Stimulated activated CD8-positive, alpha-beta memory T cell treated with anti-CD3 and anti-CD28 coated beads, Interleukin-2, amount 100 ng/mL, for 1 hour (primary cell): Measurements from ENCODE around the gene ACSBG1.
"Not testable (repeated sequence)": the region's sequence is repeated elsewhere in the genome, so short reads cannot be mapped to it uniquely, and the experiment has no call there.

Source experiments
- DNase-seq, 2 donors: peaks; one replicate each; pipeline ENCODE4 v3.0.0-alpha.2; 2020; ENCODE audit warnings: low read depth in 2 of 2

The ACSBG1 gene

DNA sequence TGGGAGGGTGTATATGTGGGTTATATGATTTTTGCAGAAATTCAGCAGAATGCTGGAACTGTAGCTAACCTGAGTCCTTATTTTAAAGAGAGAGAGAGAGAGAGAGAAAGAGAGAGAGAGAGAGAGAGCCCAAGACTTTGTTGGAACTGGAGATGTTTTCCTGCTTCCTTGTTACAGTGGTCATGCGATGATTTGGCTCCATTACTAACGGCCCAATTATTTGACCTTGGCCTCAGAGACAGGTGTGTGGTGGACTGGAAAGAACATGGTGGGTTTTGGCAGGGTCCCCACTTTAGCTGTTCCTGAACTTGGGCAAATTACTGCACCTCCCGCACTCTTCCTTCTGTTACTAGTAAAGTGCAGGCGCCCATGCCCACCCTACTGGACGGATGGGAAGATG lies 14.8 kb upstream of the ACSBG1 start:
- no peak for DNase-seq

DNA sequence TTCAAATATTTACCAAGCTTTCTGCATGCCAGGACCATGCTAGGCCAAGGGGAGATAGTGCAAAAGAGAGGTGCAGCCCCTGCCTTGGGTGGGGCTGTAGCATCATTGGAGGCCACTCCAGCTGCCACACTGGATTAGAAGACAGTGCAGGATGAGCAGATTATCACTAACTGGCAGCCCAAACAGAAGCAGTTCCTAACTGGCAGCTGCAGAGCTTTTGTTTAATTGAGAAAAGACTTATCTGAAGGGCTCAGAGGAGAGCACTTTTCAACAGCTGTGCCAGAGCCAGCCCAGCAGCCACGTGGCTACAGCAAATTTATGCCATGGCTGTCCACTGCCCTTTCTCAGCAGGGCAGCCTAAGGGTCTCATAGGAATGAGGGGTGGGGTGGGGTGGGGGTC lies 13.5 kb upstream of the ACSBG1 start:
- no peak for DNase-seq

DNA sequence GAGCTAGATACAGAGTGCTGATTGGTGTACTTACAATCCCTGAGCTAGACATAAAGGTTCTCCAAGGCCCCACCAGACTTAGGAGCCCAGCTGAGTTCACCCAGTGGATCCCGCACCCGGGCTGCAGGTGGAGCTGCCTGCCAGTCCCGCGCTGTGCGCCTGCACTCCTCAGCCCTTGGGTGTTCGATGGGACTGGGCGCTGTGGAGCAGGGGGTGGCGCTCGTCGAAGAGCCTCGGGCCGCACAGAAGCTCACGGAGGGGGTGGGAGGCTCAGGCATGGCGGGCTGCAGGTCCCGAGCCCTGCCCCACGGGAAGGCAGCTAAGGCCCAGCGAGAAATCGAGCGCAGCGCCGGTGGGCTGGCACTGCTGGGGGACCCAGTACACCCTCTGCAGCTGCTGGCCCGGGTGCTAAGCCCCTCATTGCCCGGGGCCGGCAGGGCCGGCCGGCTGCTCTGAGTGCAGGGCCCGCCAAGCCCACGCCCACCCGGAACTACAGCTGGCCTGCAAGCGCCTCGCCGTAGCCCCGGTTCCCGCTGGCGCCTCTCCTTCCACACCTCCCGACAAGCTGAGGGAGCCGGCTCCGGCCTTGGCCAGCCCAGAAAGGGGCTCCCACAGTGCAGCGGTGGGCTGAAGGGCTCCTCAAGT lies 11.7 kb upstream of the ACSBG1 start:
- DNase-seq, result not testable (repeated sequence)

DNA sequence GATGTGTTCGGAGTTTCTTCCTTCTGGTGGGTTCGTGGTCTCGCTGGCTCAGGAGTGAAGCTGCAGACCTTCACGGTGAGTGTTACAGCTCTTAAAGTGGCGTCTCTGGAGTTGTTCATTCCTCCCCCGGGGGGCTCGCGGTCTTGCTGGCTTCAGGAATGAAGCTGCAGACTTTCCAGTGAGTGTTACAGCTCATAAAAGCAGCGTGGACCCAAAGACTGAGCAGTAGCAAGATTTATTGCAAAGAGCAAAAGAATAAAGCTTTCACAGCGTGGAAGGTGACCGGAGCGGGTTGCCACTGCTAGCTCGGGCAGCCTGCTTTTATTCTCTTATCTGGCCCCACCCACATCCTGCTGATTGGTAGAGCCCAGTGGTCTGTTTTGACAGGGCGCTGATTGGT lies 11.0 kb upstream of the ACSBG1 start:
- DNase-seq, result not testable (repeated sequence)

DNA sequence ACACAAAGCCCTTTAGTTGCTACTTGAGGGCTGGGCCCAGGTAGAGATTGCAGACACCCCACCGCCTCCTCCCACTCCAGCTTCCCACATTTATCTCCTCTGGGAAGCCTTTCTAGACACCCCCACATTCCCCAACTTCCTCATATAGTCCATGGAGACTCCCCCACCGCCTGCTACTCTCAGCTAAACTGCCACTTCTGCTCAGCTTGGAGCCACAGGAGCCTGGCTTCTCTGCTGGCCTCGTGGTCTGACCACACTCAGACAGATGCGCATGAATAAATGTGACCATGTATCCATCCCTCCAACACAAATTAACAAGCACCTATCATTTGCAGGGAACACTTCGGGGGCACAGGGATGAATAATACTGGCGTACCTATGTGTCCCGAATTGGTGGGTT lies 10.5 kb upstream of the ACSBG1 start:
- DNase-seq, result no peak

DNA sequence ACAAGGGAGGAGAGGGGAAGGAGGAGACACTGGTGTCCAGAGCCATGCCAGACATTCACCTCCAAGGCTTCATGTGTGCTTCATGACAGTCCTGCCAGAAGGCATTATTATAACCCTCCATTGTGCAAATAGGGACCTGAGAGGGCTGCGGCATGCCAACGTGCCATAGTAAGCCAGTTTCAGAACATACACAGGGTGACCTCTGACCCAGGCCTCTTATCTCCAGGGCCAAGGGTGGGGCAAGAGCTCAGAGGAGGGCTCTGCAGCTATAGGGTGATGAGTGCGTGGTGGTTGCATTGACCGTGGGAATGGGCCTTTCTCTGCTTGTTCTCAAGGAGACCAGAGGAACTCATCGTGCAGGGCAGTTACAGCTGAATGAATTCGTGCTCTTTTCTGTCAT lies 9.7 kb upstream of the ACSBG1 start:
- DNase-seq, result no peak

DNA sequence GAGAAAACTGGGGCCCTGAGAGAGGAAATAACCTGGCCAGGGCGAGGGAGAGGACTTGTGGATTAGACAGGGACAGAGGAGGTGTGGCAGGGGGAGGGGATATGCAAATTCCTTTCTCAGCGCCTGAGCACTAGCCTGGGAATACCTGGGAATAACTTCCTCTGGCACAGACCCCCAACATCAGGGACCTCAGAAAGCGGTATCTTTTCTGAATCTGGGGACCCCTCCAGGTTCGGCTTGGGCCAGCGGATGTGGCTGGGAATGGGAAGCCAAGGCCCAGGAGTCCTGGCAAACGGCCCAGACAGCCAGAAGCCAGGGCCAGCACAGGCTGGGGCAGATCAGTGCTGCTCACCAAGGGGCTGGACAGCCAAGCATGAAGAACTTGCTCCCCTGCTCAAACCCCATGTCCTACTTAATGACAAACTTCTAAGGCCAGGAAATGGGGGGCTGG lies 9.2 kb upstream of the ACSBG1 start:
- DNase-seq, result no peak

DNA sequence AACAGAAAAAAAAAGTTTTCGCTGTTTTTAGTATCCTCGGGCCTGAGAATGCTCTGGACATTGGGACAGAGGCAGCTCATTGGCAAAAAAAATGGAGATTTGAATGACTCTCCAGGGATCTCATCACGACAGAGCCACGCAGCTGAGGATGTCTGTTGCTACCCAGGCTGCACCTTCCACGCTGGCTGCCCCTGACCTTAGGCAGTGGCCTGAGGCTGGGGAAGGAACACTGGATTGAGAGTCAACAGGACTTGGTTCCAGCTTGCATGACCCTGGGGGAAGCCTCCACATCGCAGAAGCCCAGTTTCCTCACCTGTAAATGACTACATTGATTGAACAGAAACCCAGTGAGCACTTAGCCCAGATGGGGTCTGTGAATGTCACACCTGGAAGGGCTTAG lies 8.7 kb upstream of the ACSBG1 start:
- DNase-seq, result no peak

DNA sequence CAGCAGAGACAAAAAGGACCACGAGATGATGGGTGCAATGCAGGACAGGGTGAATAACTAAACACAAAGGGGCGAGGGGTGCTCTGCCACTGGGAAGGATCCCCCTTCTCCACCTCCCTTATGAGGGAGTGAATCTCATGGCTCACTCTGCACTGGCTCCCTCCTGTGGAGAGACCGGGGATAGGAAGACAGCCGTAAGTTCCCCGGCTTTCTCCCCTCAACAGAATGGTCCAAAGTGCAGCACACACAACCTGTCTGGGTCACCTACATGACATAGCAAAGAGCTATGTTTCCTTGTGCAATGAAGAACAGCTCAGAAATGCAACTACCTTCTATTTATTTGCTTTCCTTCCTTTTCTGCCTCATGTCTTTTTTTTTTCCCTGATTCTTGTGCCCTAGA lies 7.8 kb upstream of the ACSBG1 start:
- DNase-seq, result no peak

DNA sequence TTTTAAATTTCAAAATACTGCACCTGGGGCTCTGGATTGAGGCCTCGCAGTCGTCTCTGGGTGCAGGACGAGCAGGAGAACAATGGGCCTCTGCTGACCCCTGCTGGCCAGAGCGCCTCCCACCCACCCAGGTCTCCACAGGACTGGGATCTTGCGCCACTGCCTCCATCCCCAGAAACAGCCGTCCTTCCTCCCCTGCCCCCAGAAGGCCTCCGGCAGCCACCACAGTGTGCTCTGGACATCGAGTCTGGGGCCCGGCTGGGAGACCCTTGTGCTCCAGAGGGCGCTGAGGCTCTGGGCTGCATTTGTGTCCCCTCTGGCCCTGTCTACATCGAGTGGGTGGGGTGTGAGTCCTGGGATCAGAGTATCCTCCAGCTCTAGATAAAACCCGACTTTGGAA lies 6.7 kb upstream of the ACSBG1 start:
- peak; percentile 65 to 68 for DNase-seq

DNA sequence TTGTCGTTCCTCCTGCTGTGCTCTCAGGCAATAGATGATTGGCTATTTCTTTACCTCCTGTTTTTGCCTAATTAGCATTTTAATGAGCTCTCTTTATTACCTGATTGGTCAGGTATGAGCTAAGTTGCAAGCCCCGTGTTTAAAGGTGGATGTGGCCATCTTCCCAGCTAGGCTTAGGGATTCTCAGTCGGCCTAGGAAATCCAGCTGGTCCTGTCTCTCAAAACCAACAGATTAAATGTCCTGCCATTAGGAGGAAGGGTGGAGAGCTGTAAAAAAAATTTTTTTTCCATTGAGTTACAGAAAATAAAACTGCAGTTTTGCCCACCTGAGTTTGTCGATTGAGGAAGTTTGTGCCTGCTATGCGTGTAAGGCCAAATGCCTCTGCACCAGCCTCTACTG lies 5.4 kb upstream of the ACSBG1 start:
- DNase-seq, result no peak

DNA sequence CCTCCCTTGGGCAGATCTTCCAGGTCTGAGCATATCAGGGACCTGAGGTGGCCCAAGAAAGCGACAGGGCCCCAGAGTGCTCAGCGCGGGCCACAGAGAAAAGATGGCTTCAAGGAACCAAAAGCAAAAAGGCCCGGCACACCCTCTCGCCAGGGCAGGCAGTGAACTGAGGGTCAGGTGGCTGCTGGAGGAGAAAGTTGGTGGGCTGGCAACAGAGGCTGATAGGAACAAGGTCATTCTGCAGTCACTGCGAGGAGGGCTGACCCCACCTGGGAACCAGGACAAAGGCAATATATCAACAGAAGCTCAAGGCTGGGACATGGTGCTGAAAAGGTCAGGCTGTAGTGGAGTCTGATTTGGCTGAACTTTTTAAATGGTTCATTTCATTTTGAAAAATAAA lies 2.8 kb upstream of the ACSBG1 start:
- no peak for DNase-seq

DNA sequence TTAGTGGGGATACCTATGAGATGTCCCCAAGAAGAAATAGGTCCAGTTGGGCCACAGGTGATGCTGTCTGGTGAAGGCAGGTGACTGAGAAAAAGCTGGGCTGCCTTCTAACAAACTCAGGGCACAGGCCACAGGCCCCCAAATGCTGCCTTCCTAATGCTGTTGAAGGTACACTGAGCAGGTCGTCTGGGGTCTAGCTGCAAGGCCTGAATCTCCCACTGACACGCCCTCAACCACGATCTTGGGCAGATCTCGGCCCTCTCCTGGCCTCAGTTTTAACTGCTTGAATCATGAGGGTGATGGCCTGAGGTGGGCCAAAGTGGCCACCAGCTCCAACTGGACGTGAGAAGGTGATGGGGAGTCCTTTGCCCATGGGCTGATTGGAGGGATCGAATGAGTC lies 2.1 kb upstream of the ACSBG1 start:
- DNase-seq, result no peak

DNA sequence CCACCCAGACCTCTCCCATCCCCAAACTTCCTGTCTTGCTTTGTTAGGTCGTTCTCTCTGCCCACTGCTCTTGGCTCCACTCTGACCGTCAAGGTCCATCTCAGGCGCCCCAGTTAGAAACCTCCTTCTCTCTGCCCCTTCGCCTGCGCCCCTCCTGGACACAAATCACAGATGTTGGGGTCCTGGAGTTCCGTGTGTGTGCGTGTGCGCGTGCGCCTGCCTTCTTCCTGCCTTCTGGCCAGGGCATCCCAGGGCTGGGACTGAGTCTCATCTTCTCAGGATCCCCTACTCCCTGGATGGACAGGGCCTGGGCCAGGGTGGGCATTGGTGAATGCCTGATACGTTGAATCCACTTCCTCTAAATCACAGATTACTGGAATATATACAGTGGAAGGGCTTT lies 869 bp downstream of the ACSBG1 start:
- DNase-seq, result no peak

DNA sequence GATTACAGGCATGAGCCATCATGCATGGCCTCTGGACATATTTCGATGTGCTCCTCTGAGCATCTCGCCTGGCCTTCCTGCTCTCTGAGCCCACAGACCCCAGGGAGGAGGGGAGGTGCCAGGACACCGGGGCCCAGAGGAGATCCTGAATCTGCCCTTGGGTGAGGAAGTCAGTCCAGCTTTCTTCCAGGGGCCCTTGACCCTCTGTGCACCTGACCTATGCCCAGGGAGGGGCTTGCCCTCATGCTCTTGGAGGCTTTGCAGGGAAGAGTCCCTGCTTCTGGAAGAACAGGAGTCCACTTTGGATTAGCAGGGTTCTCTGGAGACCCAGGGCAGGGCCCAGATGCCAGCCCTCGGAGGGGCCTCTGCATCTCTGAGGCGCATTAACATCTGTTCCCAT lies 1.4 kb downstream of the ACSBG1 start:
- DNase-seq, result no peak

DNA sequence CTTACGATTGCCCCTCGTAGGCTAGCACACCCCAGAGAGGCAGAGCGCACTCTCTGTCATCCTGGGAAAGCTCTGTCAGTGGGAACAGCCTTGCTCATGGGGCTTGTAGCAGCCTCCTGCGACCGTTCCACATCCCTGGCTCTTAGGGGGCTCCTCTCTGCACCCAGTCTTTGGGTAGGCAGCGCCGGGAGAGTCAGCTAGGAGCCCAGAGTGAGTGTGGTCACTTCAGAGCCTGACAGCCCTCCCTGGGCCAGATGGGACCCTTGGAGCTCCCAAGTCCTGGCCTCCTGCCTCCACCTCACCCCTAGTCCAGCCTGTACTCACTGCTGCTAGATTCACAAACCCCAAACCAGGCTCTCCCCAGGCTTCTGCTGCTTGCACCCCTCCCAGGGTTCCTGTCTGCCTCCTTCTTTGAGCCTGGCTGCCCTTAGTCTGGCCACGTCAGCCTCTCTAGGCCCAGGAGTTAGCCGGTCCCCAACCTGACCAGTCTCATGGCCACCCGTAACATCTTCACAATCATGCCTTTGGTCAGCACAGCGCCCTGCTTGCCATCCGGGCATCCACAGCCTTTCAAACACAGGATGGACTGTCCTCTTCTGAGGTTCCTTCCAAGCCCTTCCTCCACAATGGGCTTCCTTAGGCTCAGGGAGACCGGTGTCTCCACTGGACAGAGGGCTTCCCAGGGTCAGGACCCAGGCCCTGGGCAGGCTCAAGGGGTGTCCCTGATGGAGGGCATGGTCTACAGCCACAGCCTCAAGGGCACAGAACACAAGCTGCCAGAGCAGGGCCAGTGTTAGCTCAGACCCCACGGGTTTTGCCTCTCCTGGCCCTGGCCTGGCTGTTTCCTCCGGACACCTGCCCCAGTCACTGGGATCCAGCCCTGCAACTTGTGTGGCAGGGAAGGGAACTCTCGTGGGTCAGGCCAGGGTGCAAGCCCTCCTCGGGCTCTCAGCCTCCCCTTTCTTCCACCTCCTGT lies 4.6 kb downstream of the ACSBG1 start:
- no peak for DNase-seq

DNA sequence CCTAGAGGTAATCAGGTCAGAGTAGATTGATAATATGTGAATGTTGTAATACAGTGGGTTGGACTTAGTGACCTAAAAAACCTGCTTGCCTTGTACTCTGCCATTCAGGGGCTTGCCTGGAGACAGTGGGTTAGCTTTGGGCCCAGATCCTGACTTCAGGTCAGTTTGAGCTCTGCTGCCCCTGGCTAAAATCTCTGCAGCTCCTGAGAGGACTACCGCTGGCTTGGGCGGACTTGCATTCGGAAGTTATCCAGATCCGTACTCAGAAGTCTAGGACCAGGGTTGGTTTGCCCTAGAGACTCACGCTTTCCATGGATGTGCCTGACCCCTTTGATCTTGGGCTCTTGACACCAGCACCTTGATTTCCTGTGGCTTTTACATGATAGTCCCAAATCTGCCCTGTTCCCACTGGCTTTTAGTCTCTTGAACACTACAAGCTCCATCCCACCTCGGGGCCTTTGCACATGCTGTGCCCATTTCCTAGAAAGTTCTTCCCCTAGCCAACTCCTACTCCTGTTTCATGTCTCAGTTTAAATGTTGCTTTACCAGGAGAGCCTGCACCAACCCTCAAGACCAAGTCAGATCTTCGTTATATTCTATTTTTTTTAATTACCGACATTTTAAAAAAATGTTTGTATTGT lies 5.9 kb downstream of the ACSBG1 start:
- no peak for DNase-seq

DNA sequence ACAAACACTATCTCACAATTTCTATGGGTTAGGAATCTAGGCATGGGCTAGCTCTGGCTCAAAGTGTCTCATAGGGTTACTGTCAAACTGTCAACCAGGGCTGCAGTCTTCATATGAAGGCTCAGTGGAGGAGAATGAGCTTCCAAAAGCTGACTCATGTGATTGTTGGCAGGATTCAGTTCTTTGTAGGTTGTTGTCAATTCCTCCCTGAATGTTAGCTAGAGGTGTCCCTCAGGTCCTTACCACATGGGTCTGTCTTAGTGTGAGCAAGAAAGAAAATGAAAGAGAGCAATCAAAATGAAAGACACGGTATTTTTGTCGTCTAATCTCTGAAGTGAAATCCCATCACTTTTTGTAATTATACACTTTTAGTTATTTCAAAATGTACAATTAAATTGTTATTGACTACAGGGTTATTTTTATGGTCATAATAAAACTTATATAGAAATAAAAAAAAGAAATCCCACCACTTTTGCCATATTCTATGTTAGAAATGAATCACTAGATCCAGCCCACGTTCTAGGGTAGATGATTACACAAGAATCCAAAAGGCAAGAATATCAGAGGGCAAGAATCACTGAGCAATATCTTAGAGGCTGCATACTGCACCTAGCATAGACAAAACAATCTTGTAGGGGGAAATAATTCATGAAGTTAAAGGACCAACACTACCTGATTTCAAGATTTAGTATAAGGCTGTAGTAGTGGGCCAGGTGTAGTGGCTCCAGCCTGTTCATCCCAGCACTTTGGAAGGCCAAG lies 8.4 kb downstream of the ACSBG1 start:
- DNase-seq, result no peak

DNA sequence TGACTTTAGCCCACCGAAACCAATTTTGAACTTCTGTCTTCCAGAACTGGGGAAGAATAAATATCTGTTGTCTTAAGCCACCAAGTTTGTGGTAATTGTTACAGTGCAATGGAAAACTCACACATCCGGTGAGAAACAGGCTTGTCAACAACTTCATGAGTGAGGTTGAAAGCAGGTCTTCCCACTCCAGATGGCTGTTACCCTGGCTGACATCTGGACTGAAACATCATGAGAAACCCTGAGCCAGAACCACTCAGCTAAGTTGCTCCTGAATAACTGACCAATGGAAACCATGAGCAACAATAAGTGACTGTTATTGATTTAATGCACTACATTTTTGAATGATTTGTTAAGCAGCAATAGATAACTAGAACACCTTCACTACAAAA lies 10.3 kb downstream of the ACSBG1 start:
- no peak for DNase-seq

DNA sequence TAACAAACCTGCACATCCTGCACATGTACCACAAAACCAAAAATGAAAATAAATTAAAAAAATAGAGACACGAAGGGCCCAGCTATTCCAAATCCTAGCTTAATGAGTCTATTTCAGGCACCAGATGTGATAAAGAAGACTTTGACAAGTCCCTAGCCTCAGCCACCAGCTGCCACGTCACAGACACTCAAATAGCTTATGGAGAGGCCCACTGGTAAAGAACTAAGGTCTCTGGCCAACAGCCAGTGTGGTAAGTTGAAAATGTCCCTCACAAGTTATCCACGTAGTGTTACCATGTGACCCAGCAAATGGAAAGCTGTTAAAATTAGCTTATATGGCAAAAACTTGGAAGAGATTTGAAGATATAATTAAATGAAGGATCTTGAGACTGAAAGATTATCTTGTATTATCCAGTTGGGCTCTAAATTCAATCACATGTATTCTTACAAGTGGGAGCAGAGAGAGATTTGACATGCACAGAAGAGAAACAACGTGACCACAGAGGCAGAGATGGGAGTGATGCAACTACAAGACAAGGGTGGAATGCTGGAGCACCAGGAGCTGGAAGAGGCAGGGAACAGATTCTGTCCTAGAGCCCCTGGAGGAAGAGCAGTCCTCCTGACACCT lies 10.9 kb downstream of the ACSBG1 start:
- DNase-seq, result no peak

DNA sequence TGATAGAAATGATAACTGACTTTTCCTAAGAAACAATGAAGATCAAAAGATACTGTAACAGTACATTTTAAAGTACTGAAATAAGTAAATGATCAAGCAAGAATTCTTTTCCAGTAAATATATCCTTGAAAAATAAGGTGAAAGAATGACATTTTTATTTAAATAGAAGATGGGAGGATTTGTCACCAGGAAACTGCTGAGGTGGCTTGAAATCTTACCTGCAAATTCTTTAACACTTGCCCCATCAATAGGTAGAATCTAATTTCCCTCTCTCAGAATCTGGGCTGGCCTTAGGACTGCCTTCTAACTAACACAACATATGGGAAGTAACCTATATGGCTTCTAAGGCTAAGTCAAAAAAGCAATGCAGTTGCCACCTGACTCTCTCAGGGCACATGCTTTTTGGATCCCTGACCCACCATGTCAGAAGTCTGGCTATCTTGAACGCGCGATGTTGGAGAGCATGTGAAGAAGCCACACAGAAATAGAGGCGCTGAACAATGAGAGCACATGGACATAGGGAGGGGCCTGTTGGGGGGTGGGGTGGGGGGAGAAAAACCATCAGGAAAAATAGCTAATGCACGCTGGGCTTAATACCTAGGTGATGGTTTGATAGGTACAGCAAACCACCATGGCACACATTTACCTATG lies 11.5 kb downstream of the ACSBG1 start:
- no peak for DNase-seq
